COLO668 (cell line): ENCODE results near the gene KIFBP.

Experiments
- DNase-seq: peaks from one replicate; lab custom pipeline; 2025; ENCODE audit not compliant: unreplicated experiment; lab: John Stamatoyannopoulos, UW

KIFBP gene

GRCh38 chr10:69047111-69047832 is 58.7 kb downstream of the KIFBP start:
- DNase-seq = no peak

DNA sequence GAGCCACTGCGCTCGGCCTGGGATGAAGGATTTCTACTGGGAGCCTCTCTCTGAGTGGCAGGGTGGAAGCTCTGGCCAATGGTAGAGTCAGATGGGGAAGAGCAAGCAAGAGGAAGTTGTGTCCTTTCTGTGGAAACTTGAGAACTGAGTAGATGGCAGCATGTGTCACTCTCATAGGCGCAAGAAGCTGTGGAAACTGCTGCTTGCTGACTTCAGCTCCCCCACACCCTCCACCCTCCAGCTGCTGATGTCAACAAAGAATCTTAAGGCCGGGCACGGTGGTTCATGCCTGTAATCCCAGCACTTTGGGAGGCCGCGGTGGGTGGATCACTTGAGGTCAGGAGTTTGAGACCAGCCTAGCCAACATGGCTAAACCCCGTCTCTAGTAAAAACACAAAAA is 59.5 kb downstream of the KIFBP start:
- DNase-seq = no peak

GRCh38 chr10:69049566-69049961 is 61.0 kb downstream of the KIFBP start:
- no peak for DNase-seq

DNA sequence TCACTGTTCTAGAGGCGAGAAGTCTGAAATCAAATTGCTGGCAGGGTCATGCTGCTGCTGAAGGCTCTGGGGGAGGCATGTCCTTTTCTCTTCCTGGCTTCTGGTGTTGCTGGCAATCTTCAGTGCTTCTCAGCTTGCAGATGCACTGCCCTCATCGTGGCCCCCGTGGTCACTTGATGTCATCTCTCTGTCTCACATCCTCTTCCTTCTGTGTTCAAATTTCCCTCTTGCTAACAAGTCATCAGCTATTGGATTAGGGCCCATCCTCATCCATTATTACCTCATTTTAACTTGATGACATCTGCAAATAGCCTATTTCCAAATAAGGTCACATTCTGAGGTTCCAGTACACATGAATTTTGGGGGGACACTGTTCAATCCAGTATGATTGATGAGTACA is 62.7 kb downstream of the KIFBP start:
- no peak for DNase-seq

DNA sequence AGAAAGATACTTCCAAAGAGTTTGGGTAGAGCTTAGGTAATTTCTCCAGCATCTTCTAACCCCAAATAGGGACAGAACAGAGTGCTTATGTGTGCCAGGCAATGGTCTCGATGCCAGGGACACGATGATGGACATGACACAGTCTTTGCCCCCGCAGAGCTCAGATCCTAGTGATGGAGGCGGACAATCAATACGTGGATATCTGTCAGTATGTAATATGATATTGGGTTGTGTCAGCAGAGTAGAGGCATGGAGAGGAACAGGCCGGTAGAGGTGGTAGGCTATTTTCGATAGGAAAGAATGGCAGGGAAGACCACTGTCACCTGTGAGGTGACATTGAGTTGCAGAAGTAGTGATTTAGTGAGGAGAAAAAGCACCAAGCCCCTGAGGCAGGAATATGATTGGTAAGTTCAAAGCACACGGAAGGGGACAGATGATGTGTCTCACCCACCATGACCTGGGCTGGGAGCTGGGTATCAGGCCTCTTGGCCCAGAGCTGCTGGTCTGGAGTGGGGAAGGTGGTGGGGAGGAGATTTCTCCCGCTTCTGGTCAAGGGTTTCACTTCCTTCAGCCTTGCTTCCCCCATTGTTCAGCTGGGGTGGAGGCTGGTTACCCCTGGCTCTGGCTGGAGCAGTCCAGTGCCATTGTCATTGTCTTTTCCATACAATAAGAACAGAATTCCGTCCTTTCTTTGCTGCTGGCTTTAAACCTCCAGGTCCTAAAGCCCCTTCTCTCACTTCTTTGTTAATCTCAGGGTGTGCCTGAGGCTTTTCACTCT is 63.3 kb downstream of the KIFBP start:
- no peak for DNase-seq

- DNase-seq = no peak
Measured at GRCh38 chr10:69052736-69053135, 64.1 kb downstream of the KIFBP start.

GRCh38 chr10:69055241-69055640 is 66.6 kb downstream of the KIFBP start:
- DNase-seq = no peak

DNA sequence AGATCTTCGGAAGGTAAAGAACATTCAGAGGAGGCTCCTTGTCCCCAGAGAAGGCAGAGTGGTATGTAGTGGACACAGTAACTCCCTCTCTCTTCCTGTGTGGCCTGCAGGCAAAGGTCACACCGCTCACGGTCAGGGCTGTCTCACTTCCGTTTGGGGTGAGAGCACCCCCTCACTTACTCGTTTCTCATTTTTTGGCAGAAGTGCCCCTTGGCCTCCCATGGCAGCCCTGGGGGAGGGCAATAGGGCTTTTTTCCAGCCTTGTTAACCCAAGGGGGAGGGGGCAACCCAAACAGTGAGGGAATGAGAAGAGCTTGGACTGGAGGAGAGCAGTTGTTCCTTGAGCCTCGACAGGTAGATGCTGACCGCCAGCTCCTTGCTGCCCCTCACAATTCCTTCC is 67.5 kb downstream of the KIFBP start:
- DNase-seq = no peak

- no peak for DNase-seq
Measured at GRCh38 chr10:69056536-69057260, 68.1 kb downstream of the KIFBP start.

GRCh38 chr10:69057261-69057950 is 68.8 kb downstream of the KIFBP start:
- peak; percentile 0 for DNase-seq

DNA sequence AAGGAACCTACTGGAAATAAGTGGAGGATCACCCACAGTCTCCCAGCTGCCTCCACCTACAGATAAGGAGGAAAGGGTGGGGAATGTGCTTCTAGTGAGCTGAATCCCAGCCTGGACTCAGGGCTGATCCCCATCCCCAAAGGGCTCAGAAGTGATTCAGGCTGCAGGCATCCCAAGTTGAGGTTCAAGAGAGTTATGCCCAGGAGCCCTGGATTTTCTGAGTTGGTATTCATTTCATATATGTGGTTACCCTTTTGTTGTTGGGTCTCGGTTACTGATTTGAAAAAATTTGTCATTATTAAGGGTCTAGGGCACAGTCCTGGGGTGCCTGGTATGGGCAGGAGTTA is 69.3 kb downstream of the KIFBP start:
- no peak for DNase-seq

DNA sequence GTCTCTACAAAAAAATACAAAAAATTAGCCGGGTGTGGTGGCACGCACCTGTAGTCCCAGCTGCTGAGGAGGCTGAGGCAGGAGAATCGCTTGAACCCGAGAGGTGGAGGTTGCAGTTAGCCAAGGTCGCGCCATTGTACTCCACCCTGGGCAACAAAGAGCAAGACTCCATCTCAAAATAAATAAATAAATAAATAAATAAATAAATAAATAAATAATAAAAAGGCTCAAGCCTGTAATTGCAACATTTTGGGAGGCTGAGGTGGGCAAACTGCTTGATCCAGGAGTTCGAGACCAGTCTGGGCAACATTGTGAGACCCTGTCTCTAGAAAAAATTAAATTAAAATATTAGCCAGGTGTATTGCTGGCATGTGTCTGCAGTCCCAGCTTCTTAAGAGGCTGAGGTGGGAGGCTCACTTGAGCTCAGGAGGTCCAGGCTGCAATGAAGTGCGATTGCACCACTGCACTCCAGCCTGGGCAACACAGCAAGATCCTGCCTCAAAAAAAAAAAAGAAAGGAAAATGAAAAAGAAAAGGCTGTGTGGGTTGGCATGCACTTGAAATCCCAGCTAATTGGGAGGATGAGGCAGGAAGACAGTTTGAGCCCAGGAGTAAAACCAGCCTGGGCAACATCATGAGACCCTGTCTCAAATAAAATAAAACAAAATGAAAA is 71.7 kb downstream of the KIFBP start:
- DNase-seq = no peak

DNA sequence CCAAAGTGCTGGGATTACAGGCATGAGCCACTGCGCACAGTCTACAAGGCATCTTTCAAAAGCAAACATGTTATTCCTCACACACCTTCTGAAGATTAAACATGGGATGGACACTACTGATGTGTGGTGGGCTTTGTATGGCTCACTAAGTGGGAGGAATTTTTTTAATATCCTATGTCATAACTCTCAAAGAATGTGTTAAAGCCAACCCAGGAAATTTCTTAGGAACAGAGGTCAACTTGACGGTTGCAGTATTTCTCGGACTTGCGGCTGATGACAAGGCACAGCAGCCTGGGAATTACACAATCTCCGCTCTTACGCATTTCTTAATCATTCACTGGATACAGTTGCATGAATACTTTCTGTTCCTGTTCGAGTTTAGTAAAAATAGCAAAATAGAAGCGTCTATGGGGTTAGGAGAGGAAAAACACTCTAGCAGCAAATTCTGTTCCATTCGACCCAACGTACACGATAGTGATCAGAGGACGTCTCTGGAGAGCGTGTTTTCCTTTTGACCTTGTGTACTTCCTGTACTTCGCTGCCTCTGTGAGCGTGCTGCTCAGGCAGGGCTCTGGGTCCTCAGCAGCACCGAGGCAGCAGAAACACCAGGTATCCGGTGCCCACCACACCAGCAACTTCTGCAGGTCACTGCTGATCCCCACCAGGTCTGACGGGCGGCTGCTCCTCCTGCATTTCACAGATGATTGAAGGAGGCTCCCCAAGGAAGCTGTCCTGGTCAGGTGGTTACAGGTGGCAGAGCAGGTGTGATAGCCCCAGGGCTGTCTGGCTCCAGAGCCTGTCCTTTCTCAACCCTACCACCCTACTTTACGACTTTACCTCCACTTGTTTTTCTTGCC is 72.9 kb downstream of the KIFBP start:
- DNase-seq = peak; percentile 19

- DNase-seq = no peak
Measured at GRCh38 chr10:69062901-69063300, 74.3 kb downstream of the KIFBP start.

GRCh38 chr10:69064762-69065328 is 76.2 kb downstream of the KIFBP start:
- DNase-seq = no peak

GRCh38 chr10:69065406-69066361 is 77.1 kb downstream of the KIFBP start:
- DNase-seq = no peak
